GM15510 (cell line): Measurements from ENCODE around the gene KLHL11.

Experiments used
- POLR2A ChIP-seq: IDR thresholded peaks from 3 replicates; pipeline ENCODE4 v1.6.1; 2011; ENCODE audit warnings: borderline replicate concordance; ENCODE audit not compliant: insufficient read length; ENCODE audit errors: extremely low read depth

The KLHL11 gene

DNA sequence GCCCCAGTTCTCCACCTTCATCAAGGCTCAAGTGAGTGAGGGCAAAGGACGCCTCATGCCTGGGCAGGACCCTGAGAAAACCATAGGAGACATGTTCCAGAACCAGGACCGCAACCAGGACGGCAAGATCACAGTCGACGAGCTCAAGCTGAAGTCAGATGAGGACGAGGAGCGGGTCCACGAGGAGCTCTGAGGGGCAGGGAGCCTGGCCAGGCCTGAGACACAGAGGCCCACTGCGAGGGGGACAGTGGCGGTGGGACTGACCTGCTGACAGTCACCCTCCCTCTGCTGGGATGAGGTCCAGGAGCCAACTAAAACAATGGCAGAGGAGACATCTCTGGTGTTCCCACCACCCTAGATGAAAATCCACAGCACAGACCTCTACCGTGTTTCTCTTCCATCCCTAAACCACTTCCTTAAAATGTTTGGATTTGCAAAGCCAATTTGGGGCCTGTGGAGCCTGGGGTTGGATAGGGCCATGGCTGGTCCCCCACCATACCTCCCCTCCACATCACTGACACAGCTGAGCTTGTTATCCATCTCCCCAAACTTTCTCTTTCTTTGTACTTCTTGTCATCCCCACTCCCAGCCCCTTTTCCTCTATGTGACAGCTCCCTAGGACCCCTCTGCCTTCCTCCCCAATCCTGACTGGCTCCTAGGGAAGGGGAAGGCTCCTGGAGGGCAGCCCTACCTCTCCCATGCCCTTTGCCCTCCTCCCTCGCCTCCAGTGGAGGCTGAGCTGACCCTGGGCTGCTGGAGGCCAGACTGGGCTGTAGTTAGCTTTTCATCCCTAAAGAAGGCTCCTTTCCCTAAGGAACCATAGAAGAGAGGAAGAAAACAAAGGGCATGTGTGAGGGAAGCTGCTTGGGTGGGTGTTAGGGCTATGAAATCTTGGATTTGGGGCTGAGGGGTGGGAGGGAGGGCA is 42.7 kb downstream of the KLHL11 start:
- TF ChIP-seq POLR2A, result no peak

DNA sequence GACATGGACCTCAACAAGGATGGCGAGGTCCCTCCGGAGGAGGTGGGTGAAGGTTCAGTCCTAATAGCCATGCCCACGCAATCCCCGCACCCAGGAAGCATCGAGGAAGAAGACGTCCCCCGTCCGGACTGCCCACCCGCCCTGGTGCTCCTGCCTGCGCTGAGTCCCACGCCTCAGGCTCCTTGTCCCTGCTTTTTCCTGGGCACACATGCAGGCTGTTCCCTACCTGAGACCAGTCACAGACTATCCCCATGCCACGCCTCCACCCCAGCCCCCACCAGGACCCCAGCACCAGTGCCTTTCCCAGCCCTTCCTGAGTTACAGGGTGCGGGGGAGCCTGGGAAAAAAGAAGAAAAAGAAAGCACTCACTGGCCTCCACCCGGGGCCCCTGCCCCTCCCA is 43.4 kb downstream of the KLHL11 start:
- TF ChIP-seq POLR2A, result no peak

DNA sequence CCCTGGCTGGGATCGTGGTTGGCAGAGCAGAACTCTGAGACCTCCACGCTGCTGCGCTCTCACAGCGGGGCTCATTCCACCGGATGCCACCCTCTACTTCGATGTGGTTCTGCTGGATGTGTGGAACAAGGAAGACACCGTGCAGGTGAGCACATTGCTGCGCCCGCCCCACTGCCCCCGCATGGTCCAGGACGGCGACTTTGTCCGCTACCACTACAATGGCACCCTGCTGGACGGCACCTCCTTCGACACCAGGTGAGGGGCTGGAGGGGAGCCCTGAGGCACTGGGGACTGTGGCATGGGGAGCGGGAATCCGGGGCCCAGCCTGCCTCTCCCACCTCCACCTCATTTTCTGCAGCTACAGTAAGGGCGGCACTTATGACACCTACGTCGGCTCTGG is 47.2 kb downstream of the KLHL11 start:
- TF ChIP-seq POLR2A, result no peak

DNA sequence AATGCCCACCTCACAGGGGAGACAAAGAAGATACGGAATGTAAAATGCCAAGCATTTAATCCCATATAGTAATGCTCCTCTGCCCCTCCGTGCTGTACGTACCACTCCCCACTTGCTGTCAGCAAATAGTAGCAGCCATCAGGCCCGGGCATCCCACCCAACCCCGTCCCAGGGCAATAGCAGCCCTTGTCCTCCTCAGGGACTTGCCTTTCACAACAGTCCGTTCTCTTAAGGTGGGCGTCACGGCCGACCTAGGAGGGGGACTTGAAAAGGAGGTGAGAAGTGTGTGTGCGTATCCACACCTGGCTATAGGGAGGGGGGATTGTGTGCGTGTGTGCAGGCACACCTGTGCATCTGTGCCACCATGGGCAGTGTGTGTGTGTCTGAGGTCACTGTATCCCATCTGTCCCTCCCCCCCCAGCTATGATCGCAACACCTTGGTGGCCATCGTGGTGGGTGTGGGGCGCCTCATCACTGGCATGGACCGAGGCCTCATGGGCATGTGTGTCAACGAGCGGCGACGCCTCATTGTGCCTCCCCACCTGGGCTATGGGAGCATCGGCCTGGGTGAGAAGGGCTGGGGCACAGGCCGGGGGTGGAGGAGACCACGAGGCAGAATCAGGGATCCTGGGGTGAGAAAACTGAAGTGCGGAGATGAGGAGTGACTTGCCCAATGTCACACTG is 48.4 kb downstream of the KLHL11 start:
- TF ChIP-seq POLR2A, result no peak

GRCh38 chr17:41814195-41814594 is 51.0 kb downstream of the KLHL11 start:
- no peak for TF ChIP-seq POLR2A

DNA sequence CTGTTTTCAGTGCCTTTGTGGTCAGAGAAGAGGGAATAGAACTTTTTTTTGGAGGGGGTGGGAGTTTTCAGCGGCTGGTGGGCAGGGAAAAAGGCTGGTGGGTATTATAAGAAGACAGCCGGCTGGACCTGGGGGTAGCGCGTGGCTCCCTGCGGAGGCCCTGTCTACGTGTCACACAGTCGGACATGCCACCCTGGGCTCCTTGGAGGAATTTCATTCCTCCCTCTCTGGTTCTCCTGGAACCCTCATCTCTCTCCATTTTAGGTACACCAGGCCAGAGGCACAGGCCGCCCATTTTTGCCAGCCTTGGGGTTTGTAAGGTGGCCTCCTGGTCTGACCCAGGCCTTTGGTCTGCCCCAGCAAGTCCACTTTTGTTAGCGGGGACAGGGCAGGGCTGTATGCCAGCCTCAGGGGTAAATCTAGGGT is 51.5 kb downstream of the KLHL11 start:
- TF ChIP-seq POLR2A, result no peak

DNA sequence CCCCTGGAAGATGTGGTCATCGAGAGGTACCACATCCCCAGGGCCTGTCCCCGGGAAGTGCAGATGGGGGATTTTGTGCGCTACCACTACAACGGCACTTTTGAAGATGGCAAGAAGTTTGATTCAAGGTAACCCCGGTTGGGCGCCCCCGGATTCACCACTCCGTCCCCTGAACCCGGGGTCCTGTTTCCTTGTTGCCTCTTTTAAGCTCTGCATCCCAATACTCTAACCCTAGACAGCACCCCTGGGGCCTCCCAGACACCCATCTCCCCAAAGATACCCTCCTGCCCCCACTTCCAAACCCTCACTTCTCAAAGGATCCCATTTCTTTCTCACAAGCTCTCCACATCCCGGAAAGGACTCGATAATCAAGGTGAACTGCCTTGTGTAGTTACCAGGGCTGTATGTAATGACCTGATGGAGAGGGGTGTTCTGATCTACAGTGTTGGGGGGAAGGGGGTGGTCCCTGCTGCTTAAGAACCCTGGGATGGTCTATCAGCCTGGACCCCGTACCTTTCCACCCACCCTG is 52.0 kb downstream of the KLHL11 start:
- TF ChIP-seq POLR2A, result no peak

DNA sequence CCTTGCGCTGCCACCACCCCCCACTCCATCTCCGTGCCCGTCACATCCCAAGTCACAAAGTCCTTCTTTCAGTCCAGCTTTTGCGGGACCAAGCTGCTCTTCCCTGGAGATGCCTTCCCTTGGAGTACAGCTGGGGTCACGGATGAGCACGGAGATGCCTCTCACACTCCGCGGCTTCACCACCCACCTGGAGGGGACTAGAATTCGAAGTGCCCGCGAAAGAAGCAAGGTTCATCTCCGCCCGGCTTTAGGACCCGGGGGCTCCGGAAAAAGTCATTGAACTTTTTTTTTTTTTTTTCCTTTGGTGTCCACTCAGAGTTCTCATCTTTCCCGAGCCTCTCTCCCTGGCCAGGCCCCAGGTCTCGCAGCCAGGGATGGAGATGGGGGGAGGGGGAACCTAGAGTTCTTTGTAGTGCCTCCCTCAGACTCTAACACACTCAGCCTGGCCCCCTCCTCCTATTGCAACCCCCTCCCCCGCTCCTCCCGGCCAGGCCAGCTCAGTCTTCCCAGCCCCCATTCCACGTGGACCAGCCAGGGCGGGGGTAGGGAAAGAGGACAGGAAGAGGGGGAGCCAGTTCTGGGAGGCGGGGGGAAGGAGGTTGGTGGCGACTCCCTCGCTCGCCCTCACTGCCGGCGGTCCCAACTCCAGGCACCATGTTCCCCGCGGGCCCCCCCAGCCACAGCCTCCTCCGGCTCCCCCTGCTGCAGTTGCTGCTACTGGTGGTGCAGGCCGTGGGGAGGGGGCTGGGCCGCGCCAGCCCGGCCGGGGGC is 52.7 kb downstream of the KLHL11 start, which contains the start of gene FKBP10:
Gene FKBP10 (plus strand): TSS at position 624 of the 771 bp plus-strand sequence. CDS start 31 bp downstream, at position 655.
- no peak for TF ChIP-seq POLR2A

- no peak for TF ChIP-seq POLR2A
Measured at GRCh38 chr17:41811549-41812380, 53.5 kb downstream of the KLHL11 start, which contains the start of gene P3H4. Gene P3H4 (minus strand): TSS chr17:41811949. CDS start chr17:41811915, 34 bp downstream.

DNA sequence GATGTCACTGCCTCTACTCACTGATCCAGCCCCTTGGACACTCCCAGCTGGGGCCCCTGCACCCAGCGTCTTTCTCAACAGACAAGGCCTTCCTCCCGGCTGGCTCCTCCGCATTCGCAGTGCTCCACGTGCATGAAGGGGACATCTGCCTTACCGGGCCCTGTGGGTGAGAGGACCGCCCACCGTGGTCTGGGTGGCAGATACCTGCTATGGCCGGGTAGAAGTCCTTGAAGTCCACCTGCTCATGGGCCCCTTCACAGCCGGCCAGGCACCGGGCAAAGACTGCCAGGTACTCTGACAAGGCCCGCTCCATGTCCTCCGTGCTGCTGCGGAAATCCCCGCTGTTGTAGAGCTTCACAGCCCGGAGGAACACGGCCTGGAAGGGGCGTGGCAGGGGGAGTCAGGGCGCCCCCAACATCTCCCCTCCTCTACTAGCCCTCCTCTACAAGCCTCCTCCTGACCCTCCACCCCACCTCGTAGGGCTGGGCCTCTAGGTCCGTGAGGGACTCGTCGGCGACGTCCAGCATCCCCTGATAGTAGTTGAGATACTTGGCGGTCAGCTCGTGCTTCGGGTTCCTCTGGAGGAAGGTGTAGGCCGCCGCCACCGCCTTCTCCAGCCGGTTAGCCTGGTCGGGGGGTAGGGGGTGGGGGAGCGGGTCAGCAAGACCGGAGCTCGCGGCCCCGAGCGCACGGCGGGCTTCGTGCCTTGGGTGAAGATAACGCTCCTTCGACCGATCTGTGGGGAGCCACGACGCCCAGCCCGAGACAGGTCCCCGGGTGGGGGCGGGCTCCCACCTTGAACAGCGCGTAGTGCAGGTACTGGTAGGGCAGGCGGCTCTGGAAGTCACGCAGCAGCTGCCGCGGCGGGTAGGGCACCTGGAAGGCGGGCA is 54.3 kb downstream of the KLHL11 start:
- TF ChIP-seq POLR2A, result no peak

- TF ChIP-seq POLR2A, result no peak
Measured at GRCh38 chr17:41806685-41807445, 58.4 kb downstream of the KLHL11 start.
